PC-3 (cell line): ENCODE measurements around the gene DNAJC5.

Source experiments
- EZH2 ChIP-seq: fragments of 300-600 bp; sonication (generic); IDR thresholded peaks from one replicate; pipeline ENCODE4 v1.6.1; 2017; ENCODE audit warnings: antibody characterized with exemption, mild to moderate bottlenecking, low read length; ENCODE audit not compliant: unreplicated experiment
- EZH2phosphoT487 ChIP-seq: fragments of 300-600 bp; sonication (generic); IDR thresholded peaks from 2 replicates; pipeline ENCODE4 v1.6.1; 2018; ENCODE audit warnings: mild to moderate bottlenecking, antibody characterized with exemption, low read length, borderline replicate concordance
- TF ChIP-seq, protein P1 (sequence below): fragments of 300-600 bp; sonication (generic); conservative IDR thresholded peaks from 2 replicates; pipeline ENCODE4 v1.5.1; 2017; ENCODE audit warnings: antibody characterized with exemption, low read depth, mild to moderate bottlenecking, low read length

DNA sequence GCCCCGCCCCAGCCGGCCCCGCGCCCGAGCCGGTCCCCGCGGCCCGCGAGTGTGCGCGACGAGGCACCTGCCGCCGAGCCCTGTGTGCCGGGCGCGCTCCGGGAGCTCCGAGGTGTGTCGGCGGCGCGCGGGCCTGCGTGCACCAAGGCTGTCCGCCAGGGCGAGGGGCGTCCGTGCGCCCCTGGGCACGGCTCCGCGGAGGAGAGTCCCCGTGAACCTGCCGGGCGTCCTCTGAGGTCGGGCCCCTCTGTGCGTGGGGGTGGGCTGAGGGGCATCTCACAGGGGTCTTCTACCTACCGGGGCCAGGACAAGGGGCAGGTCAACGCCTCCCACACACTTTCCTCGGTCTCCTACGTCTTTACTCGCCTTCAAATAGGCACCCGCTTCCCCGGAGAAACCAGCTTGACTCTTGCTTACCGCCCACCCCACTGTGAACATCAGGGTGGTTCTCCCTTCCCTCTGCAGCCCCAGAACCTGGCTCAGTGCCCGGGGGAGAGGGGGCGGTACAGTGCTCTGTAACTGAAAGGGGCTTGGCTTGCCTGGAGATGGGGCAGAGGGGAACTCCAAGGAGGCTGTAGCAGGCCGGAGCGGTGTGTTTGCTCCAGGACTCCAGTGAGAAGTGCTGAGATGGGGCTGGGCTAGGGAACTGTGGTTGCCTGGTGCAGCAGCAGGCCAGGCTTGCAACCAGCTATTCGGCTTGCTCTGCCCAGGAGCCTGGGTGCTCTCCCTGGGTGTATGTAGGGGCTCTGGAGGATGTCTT is 84.8 kb downstream of the DNAJC5 start, which contains the start of gene SAMD10:
- TF ChIP-seq, protein P1, sequence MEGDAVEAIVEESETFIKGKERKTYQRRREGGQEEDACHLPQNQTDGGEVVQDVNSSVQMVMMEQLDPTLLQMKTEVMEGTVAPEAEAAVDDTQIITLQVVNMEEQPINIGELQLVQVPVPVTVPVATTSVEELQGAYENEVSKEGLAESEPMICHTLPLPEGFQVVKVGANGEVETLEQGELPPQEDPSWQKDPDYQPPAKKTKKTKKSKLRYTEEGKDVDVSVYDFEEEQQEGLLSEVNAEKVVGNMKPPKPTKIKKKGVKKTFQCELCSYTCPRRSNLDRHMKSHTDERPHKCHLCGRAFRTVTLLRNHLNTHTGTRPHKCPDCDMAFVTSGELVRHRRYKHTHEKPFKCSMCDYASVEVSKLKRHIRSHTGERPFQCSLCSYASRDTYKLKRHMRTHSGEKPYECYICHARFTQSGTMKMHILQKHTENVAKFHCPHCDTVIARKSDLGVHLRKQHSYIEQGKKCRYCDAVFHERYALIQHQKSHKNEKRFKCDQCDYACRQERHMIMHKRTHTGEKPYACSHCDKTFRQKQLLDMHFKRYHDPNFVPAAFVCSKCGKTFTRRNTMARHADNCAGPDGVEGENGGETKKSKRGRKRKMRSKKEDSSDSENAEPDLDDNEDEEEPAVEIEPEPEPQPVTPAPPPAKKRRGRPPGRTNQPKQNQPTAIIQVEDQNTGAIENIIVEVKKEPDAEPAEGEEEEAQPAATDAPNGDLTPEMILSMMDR, result no peak; the same call in 1 of the 2 replicates
- no peak for TF ChIP-seq EZH2
- no peak for TF ChIP-seq EZH2phosphoT487
